B cell (primary cell): ENCODE measurements around the gene VPS51. TPM values are rescaled to one million over a fixed set of nuclear protein-coding genes. Genes with fewer than 3 reads are reported as not detected.

ENCODE experiments used
- ATAC-seq: fragments of 200-7000 bp; cut with Tn5 transposase; one replicate; pipeline ENCODE4 v1.10.0; 2021; ENCODE audit warnings: low read depth, mild to moderate bottlenecking, moderate number of reproducible peaks, moderate library complexity
- CTCF ChIA-PET: fragments of 350-600 bp; sonication (Branson Sonifier 250); formaldehyde crosslinking; loops from one replicate; lab custom pipeline; 2021; ENCODE audit warnings: antibody characterized with exemption, inconsistent platforms; lab: Charles Lee
- POLR2A ChIA-PET: fragments of 350-600 bp; sonication (Branson Sonifier 250); formaldehyde crosslinking; loops from one replicate; lab custom pipeline; 2021; ENCODE audit warnings: antibody characterized with exemption; lab: Charles Lee
- DNase-seq: peaks from one replicate; pipeline ENCODE4 v3.0.0; 2013
- H2AFZ ChIP-seq: 2 replicates; pipeline ENCODE4 v1.6.1; 2012; ENCODE audit warnings: mild to moderate bottlenecking, low read depth, low read length; ENCODE audit not compliant: insufficient read depth, poor library complexity, severe bottlenecking
- H3K27ac ChIP-seq, 2 donors: 1 replicate in 1 of 2; 2 replicates in 1 of 2; pipeline ENCODE4 v1.5.1; 2012 to 2013; ENCODE audit warnings: low read length in 2 of 2, mild to moderate bottlenecking in 2 of 2, moderate library complexity in 1 of 2
- H3K27me3 ChIP-seq, 4 experiments: fragments of 200-600 bp in 1 of 4; sonication (generic) in 1 of 4; replicated peaks in 1 of 4; 1 replicate in 2 of 4; 2 replicates in 2 of 4; pipeline versions ENCODE4 v1.6.1 to v1.7.0; 2013 to 2016; ENCODE audit warnings: low read length in 3 of 4, mild to moderate bottlenecking in 2 of 4, mixed read lengths in 1 of 4, moderate library complexity in 1 of 4; ENCODE audit not compliant: insufficient read depth in 4 of 4, control insufficient read depth in 3 of 4; ENCODE audit errors: control extremely low read depth in 1 of 4
- H3K36me3 ChIP-seq, 2 experiments: replicated peaks in 1 of 2; 1 replicate in 1 of 2; 2 replicates in 1 of 2; pipeline versions ENCODE4 v1.6.1 to v1.7.1; 2013; ENCODE audit warnings: low read length in 1 of 2; ENCODE audit not compliant: insufficient read depth in 2 of 2, control insufficient read depth in 1 of 2; ENCODE audit errors: control extremely low read depth in 1 of 2, extremely low read depth in 1 of 2
- H3K4me1 ChIP-seq, 2 donors: fragments of 200-600 bp in 1 of 2; sonication (generic) in 1 of 2; 1 replicate in 1 of 2; 2 replicates in 1 of 2; pipeline versions ENCODE4 v1.5.1 to v1.6.1; 2013 to 2017; ENCODE audit warnings: low read length in 2 of 2; ENCODE audit not compliant: control insufficient read depth in 2 of 2, insufficient read depth in 2 of 2
- H3K4me2 ChIP-seq: replicated peaks from 2 replicates; pipeline ENCODE3; 2012; ENCODE audit warnings: mild to moderate bottlenecking, low read depth, low read length; ENCODE audit not compliant: poor library complexity, severe bottlenecking
- H3K4me3 ChIP-seq, 5 experiments: fragments of 200-600 bp in 1 of 5; sonication (generic) in 1 of 5; 1 replicate in 3 of 5; 2 replicates in 2 of 5; pipeline versions ENCODE4 v1.5.1 to v1.7.0; 2011 to 2016; ENCODE audit warnings: low read length in 4 of 5, mild to moderate bottlenecking in 4 of 5, low read depth in 2 of 5, control low read depth in 1 of 5, moderate library complexity in 1 of 5; ENCODE audit not compliant: insufficient read depth in 1 of 5; ENCODE audit errors: control extremely low read depth in 1 of 5, extremely low read depth in 1 of 5
- H3K79me2 ChIP-seq: fragments of 200-600 bp; sonication (generic); one replicate; pipeline ENCODE4 v1.6.0; 2016; ENCODE audit warnings: low read length; ENCODE audit not compliant: control insufficient read depth, insufficient read depth
- H3K9ac ChIP-seq: fragments of 200-600 bp; sonication (generic); 2 replicates; pipeline ENCODE4 v1.6.1; 2017; ENCODE audit warnings: mild to moderate bottlenecking, low read length, moderate library complexity
- H3K9me3 ChIP-seq, 3 donors: one replicate each; pipeline versions ENCODE4 v1.6.1 to v1.7.1; 2013; ENCODE audit warnings: low read length in 2 of 3; ENCODE audit not compliant: control insufficient read depth in 2 of 3, insufficient read depth in 1 of 3; ENCODE audit errors: control extremely low read depth in 1 of 3
- H4K20me1 ChIP-seq: 2 replicates; pipeline ENCODE4 v1.6.0; 2012; ENCODE audit warnings: mild to moderate bottlenecking, low read length; ENCODE audit not compliant: insufficient read depth, control insufficient read depth, poor library complexity, severe bottlenecking
- H3K27ac Mint-ChIP-seq: one replicate; pipeline ENCODE4 v1.8.0; 2021; ENCODE audit warnings: mixed read lengths
- H3K27me3 Mint-ChIP-seq: one replicate; pipeline ENCODE4 v1.8.0; 2021; ENCODE audit warnings: mixed read lengths
- H3K4me1 Mint-ChIP-seq: one replicate; pipeline ENCODE4 v1.8.0; 2021; ENCODE audit warnings: mixed read lengths
- H3K4me3 Mint-ChIP-seq: one replicate; pipeline ENCODE4 v1.8.0; 2021; ENCODE audit warnings: mixed read lengths
- H3K9me3 Mint-ChIP-seq: one replicate; pipeline ENCODE4 v1.8.0; 2022; ENCODE audit warnings: mixed read lengths; ENCODE audit not compliant: insufficient read depth
- EZH2 ChIP-seq: IDR thresholded peaks from 2 replicates; pipeline ENCODE4 v1.6.1; 2012; ENCODE audit warnings: borderline replicate concordance, low read depth, mild to moderate bottlenecking, moderate library complexity, low read length; ENCODE audit not compliant: insufficient read depth, poor library complexity, severe bottlenecking
- WGBS: methylation state at CpG from one replicate; pipeline ENCODE4 v1.1.5; 2013; ENCODE audit warnings: missing lambda C conversion rate; ENCODE audit not compliant: insufficient coverage; 5-methylcytosine and 5-hydroxymethylcytosine counted together
- intact Hi-C: fragments of 100-400 bp; cut with micrococcal nuclease; formaldehyde crosslinking; loops from one replicate; pipeline ENCODE4 v1.10.0; 2022
- polyA plus RNA-seq: library from polyadenylated mRNA; depleted of rRNA; stranded (reverse); fragments of >200 nt; gene quantifications from 2 replicates; pipeline ENCODE4 v1.2.3, GENCODE V29; 2012
- total RNA-seq, 2 donors: library from RNA; stranded (reverse); fragments of 120-200 nt in 1 of 2; gene quantifications; 1 replicate in 1 of 2; 2 replicates in 1 of 2; pipeline versions ENCODE4 v1.2.3 to v1.2.4, GENCODE V29; 2013 to 2022
- TF ChIP-seq, protein P1 (sequence below): fragments of 200-600 bp; IDR thresholded peaks from one replicate; pipeline ENCODE4 v1.8.0; 2022; ENCODE audit warnings: antibody characterized with exemption, mild to moderate bottlenecking

The VPS51 gene
- total and polyA plus RNA-seq, 2 donors (not counting 1 experiment from before 2014, with no cell fraction given), result 206 to 223 TPM

DNA sequence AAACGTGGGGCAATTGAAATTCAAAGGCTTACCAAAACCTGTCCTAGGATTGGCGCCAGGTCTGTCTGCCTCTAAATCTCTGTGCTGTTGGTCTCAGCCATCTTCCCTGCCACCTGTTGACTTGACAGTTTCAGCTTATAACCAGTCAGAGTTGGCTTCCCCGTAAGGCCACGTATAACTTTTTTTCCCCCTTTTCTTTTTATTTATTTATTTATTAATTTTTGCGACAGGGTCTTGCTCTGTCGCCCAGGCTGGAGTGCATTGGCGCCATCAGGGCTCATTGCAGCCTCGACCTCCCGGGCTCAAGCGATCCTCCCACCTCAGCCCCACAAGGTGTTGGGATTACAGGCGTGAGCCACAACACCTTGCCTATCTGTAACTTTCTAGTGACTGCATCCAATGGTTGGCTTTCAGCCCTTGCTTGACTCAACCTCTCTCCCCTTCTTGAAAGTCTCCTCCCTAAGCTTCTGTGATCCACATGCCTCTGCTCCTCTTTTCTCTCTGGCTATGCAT lies 39.7 kb downstream of the VPS51 start:
- CTCF ChIA-PET, result interaction anchor here (0.7 to 7.5 kb wide), 7 partner anchors 9 to 440 kb away, joined by 3 to 64 read pairs (median 17); partner anchors contain the start of genes CAPN1, EHBP1L1, FAU and MRPL49
- Mint-ChIP-seq H3K27ac (peak overlapping the region; percentile 99), H3K9me3 (no peaks in the 10 kb centered on the region), H3K4me3 (peak overlapping the region; percentile 97), H3K4me1 (peaks cover 55% of the 10 kb centered on the region), H3K27me3 (no peaks in the 10 kb centered on the region)
- Histone ChIP-seq H3K79me2 (peaks cover 67% of the 10 kb centered on the region), H4K20me1 (peaks cover 33% of the 10 kb centered on the region), H3K9me3 (no peaks in the 10 kb centered on the region), H3K36me3 (peaks cover 1 to 17% of the 10 kb centered on the region in 2 experiments), H3K4me1 (peaks cover 26 to 46% of the 10 kb centered on the region in 2 donors), H2AFZ (peak overlapping the region; percentile 71), H3K9ac (peak overlapping the region; percentile 99), H3K4me2 (peak overlapping the region; percentile 89), H3K27ac (peak overlapping the region; percentile 98 to 99), H3K27me3 (no peaks in the 10 kb centered on the region), H3K4me3 (peak overlapping the region; percentile 81 to 99 (median 96))
- intact Hi-C loops, result loop anchor here (5.0 kb wide), 1 partner anchor 333 kb away; the partner anchor contains the start of gene MAP4K2
- no peak for ATAC-seq
- POLR2A ChIA-PET, result interaction anchor here (0.6 to 8.8 kb wide), 8 partner anchors 16 to 363 kb away, joined by 3 to 160 read pairs (median 4); partner anchors contain the start of genes CAPN1, FAU, MALAT1 and MRPL49
- TF ChIP-seq EZH2, result no peak
- TF ChIP-seq, protein P1, sequence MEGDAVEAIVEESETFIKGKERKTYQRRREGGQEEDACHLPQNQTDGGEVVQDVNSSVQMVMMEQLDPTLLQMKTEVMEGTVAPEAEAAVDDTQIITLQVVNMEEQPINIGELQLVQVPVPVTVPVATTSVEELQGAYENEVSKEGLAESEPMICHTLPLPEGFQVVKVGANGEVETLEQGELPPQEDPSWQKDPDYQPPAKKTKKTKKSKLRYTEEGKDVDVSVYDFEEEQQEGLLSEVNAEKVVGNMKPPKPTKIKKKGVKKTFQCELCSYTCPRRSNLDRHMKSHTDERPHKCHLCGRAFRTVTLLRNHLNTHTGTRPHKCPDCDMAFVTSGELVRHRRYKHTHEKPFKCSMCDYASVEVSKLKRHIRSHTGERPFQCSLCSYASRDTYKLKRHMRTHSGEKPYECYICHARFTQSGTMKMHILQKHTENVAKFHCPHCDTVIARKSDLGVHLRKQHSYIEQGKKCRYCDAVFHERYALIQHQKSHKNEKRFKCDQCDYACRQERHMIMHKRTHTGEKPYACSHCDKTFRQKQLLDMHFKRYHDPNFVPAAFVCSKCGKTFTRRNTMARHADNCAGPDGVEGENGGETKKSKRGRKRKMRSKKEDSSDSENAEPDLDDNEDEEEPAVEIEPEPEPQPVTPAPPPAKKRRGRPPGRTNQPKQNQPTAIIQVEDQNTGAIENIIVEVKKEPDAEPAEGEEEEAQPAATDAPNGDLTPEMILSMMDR, result no peak
- no peak for DNase-seq
- 72% methylated on average over 8 of the region's 11 CpGs for WGBS
